GM19324 (cell line): ENCODE results near the gene MC1R.

Experiments used
- ATAC-seq: cut with Tn5 transposase; IDR thresholded peaks from one replicate; pipeline ENCODE4 v1.9.1; 2021; ENCODE audit warnings: mild to moderate bottlenecking, moderate library complexity; ENCODE audit not compliant: unreplicated experiment, low FRiP score

The MC1R gene

GRCh38 chr16:89895482-89896250, 23.0 kb upstream of the MC1R start:
- ATAC-seq = no peak

GRCh38 chr16:89897204-89897603, 21.5 kb upstream of the MC1R start:
- no peak for ATAC-seq

- ATAC-seq = no peak
Observed at GRCh38 chr16:89898201-89898967, 20.3 kb upstream of the MC1R start.

- ATAC-seq = no peak
Observed at GRCh38 chr16:89899879-89900481, 18.7 kb upstream of the MC1R start.

GRCh38 chr16:89900885-89901284, 17.8 kb upstream of the MC1R start:
- no peak for ATAC-seq

GRCh38 chr16:89902980-89903379, 15.7 kb upstream of the MC1R start:
- no peak for ATAC-seq

GRCh38 chr16:89903908-89904515, 14.7 kb upstream of the MC1R start:
- no peak for ATAC-seq

GRCh38 chr16:89904606-89905510, 13.8 kb upstream of the MC1R start:
- no peak for ATAC-seq

GRCh38 chr16:89905511-89906139, 13.0 kb upstream of the MC1R start:
- no peak for ATAC-seq

- ATAC-seq = no peak
Observed at GRCh38 chr16:89906140-89907025, 12.3 kb upstream of the MC1R start.

GRCh38 chr16:89907055-89907814, 11.4 kb upstream of the MC1R start:
- no peak for ATAC-seq

- no peak for ATAC-seq
Observed at GRCh38 chr16:89908236-89908635, 10.4 kb upstream of the MC1R start.

GRCh38 chr16:89909777-89910716, 8.6 kb upstream of the MC1R start:
- no peak for ATAC-seq

- ATAC-seq = no peak
Observed at GRCh38 chr16:89910717-89911354, 7.8 kb upstream of the MC1R start.

GRCh38 chr16:89911375-89911774, 7.3 kb upstream of the MC1R start:
- ATAC-seq = no peak

GRCh38 chr16:89912143-89912542, 6.5 kb upstream of the MC1R start:
- ATAC-seq = no peak
